CD4-positive, alpha-beta T cell treated with Interleukin-6 for 4 hours (primary cell): Measurements from ENCODE around the gene MARCHF3.
"Not testable (repeated sequence)": the region's sequence is repeated elsewhere in the genome, so short reads cannot be mapped to it uniquely, and the experiment has no call there.

Source experiments
- DNase-seq: peaks from one replicate; pipeline ENCODE4 v3.0.0-alpha.2; 2020; ENCODE audit warnings: mixed read lengths

MARCHF3 gene

DNA sequence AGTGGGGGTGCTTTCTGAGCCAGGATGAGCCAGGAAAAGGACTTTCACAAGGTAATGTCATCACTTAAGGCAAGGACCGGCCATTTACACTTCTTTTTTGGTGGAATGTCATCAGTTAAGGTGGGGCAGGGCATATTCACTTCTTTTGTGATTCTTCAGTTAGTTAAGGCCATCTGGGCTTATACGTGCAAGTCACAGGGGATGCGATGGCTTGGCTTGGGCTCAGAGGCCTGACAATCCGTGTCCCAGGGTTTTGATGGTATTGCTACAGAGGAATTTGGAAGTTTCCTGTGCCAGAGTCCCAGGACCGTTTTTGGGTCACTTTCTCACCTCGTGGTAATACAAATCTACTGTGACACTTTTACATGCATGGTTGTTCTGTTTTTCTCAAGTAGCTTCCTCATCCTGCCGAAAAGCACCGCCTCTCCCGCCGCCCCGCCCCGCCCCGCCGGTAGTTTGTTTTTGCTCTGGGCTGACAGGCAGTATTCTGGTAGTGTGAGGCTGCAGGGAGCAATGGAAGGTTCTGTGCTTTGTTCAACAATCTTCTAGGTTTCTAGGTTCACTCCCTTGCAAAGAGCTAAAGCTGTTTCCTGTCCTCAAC lies 184.8 kb downstream of the MARCHF3 start:
- DNase-seq = peak; percentile 87

DNA sequence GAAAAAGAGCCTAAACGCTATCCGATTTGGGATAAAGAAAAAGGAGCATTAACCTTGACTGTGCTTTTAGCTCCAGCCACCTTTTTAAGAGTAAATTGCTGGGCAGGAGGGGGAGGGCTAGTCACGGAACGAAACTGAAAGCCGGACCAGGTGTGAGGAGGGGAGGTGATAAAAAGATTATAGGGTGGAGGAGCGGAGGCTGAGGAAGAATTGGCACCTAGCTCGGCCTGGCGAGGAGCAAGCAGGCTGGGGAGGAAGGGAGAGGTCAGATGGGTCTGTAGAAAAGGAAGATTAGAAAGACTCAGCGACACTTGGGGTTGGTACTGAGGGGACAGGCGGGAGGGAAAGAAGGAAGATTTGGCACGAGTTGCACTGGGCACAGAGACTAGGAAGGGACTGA lies 187.0 kb downstream of the MARCHF3 start:
- not testable (repeated sequence) for DNase-seq

DNA sequence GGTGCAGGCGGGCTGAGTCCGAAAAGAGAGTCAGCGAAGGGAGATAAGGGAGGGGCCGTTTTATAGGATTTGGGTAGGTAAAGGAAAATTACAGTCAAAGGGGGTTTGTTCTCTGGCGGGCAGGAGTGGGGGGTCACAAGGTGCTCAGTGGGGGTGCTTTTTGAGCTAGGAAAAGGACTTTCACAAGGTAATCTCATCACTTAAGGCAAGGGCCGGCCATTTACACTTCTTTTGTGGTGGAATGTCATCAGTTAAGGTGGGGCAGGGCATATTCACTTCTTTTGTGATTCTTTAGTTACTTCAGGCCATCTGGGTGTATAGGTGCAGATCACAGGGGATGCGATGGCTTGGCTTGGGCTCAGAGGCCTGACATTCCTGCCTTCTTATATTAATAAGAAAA lies 191.0 kb downstream of the MARCHF3 start:
- DNase-seq = not testable (repeated sequence)

- DNase-seq = peak; percentile 15
Observed at GRCh38 chr5:126837906-126838539, 192.3 kb downstream of the MARCHF3 start.

GRCh38 chr5:126837242-126837641 lies 193.1 kb downstream of the MARCHF3 start:
- DNase-seq = no peak

- DNase-seq = no peak
Observed at GRCh38 chr5:126836778-126837177, 193.6 kb downstream of the MARCHF3 start.

- no peak for DNase-seq
Observed at GRCh38 chr5:126831156-126831555, 199.2 kb downstream of the MARCHF3 start.

DNA sequence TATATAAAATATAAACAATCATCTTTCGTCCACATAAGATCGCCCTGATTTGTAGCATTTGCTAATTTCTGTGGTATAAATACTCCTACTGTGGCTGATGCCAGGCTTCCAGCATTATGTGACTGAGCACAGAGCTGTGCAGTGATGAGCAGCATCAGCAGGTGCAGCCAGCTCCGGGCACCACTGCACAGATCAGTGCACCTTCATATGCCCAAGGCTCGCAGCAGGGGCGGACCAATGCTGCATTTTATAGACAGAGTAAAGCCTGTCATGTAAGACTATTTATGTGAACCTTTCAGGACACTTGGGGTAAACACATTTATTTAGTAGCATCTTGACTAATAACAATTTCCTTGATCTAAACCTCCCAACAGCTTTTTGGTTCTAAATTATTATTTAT lies 200.3 kb downstream of the MARCHF3 start:
- DNase-seq = no peak

GRCh38 chr5:126829098-126829497 lies 201.3 kb downstream of the MARCHF3 start:
- no peak for DNase-seq

DNA sequence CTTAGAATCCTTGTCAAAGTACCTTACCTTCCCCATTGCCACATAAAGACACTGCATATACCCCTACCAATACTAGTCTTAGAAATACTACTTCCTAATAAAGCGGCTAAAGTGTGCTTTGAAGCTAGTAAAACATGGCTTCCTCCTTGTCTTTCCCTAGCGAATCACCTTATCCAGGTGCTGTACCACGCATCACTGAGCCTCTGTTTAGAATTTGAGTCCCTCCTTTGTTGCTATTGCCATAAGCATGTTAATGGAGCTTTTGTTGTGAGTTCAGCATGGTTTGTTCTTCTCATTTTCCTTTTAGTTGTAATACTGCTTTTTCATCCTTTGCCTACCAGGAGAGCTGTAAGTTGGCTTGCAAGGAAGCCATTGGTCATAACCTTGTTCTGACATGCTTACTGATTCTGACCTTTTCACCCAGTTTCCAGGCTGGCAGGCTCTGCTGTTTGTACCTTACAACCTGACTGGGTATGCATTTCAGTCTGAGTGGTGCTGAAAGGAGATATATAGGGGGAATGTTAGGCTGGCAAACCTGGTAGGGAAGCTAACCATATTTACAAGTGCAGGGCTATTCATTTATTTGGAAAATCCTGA lies 203.6 kb downstream of the MARCHF3 start:
- DNase-seq = no peak

- no peak for DNase-seq
Observed at GRCh38 chr5:126819253-126819652, 211.1 kb downstream of the MARCHF3 start.

DNA sequence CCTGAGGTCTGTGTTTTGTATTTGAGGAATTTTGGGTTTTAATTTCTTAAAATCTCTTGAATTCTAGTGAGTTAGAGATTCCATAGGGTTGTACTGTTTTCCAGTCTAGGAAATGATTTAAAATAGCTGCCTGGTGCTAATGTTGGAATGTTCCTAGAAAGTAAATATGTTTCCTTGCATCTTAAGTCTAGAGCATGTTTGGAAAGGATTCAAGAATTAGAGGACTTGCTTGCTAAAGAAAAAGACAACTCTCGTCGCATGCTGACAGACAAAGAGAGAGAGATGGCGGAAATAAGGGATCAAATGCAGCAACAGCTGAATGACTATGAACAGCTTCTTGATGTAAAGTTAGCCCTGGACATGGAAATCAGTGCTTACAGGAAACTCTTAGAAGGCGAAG lies 211.6 kb downstream of the MARCHF3 start:
- DNase-seq = no peak
